Panc1 (cell line): ENCODE measurements around the gene PLA2G2E. TPM values are rescaled to one million over a fixed set of nuclear protein-coding genes. Genes with fewer than 3 reads are reported as not detected.

Experiments used
- ATAC-seq: fragments of 200-7000 bp; cut with Tn5 transposase; 2 replicates; pipeline ENCODE4 v1.9.1; 2020; ENCODE audit warnings: mild to moderate bottlenecking, moderate library complexity
- BruUV-seq: library from RNA; stranded (reverse); fragments of 400-500 nt; replicated peaks from 2 replicates; lab custom pipeline; 2021; lab: Mats Ljungman, UMichigan
- CTCF ChIA-PET: fragments of 300-600 bp; sonication (Branson Sonifier 250); formaldehyde crosslinking; loops from one replicate; lab custom pipeline; 2022; ENCODE audit warnings: antibody characterized with exemption; lab: Charles Lee
- POLR2A ChIA-PET: fragments of 300-600 bp; sonication (Branson Sonifier 250); formaldehyde crosslinking; loops from one replicate; lab custom pipeline; 2022; ENCODE audit warnings: antibody characterized with exemption; lab: Charles Lee
- DNase-seq: peaks from one replicate; pipeline ENCODE4 v3.0.0-alpha.2; 2010; ENCODE audit warnings: low read depth, low spot score
- H3K27ac ChIP-seq: 2 replicates; pipeline ENCODE4 v1.5.1; 2011; ENCODE audit warnings: mild to moderate bottlenecking, low read length, inconsistent platforms
- H3K27me3 ChIP-seq: fragments of 200-500 bp; sonication (Bioruptor generic); 2 replicates; pipeline ENCODE4 v1.6.0; 2014; ENCODE audit warnings: low read length, inconsistent platforms; ENCODE audit not compliant: control insufficient read depth, insufficient read depth
- H3K36me3 ChIP-seq: fragments of 200-500 bp; sonication (Bioruptor generic); 2 replicates; pipeline ENCODE4 v1.5.1; 2014; ENCODE audit warnings: inconsistent platforms, mild to moderate bottlenecking, low read length, moderate library complexity; ENCODE audit not compliant: control insufficient read depth, insufficient read depth
- H3K4me1 ChIP-seq: 2 replicates; pipeline ENCODE4 v1.5.1; 2011; ENCODE audit warnings: inconsistent platforms, mild to moderate bottlenecking, low read length, moderate library complexity; ENCODE audit not compliant: control insufficient read depth, insufficient read depth
- H3K4me3 ChIP-seq, 2 experiments: 2 replicates each; pipeline ENCODE4 v1.5.1; 2011 to 2012; ENCODE audit warnings: low read depth in 2 of 2, low read length in 2 of 2, mild to moderate bottlenecking in 2 of 2, inconsistent platforms in 1 of 2, moderate library complexity in 1 of 2
- H3K9me3 ChIP-seq: fragments of 200-500 bp; sonication (Bioruptor generic); 2 replicates; pipeline ENCODE4 v1.5.1; 2014; ENCODE audit warnings: low read depth, mild to moderate bottlenecking, inconsistent platforms, low read length, moderate library complexity; ENCODE audit not compliant: control insufficient read depth, insufficient read depth
- POLR2AphosphoS5 ChIP-seq: IDR thresholded peaks from 2 replicates; pipeline ENCODE4 v1.6.1; 2012; ENCODE audit warnings: mild to moderate bottlenecking, low read depth, low read length, moderate library complexity
- REST ChIP-seq, 2 experiments: IDR thresholded peaks; 2 replicates each; pipeline ENCODE4 v1.6.1; 2011 to 2012; ENCODE audit warnings: low read depth in 2 of 2, control low read depth in 1 of 2, low read length in 1 of 2, mild to moderate bottlenecking in 1 of 2, moderate library complexity in 1 of 2; ENCODE audit not compliant: insufficient read depth in 1 of 2
- SIN3A ChIP-seq: IDR thresholded peaks from 2 replicates; pipeline ENCODE4 v1.6.1; 2012; ENCODE audit warnings: low read depth, mild to moderate bottlenecking, low read length, moderate library complexity, borderline replicate concordance; ENCODE audit not compliant: insufficient read depth
- TCF7L2 ChIP-seq: IDR thresholded peaks from 2 replicates; pipeline ENCODE4 v1.6.1; 2011; ENCODE audit warnings: mild to moderate bottlenecking, low read depth, low read length, inconsistent platforms
- in situ Hi-C: cut with HindIII; loops from 2 replicates; pipeline ENCODE4 v1.10.0; 2016; ENCODE audit warnings: low sequenced_read_pairs, low pct_unique_long_range_greater_than_20kb
- intact Hi-C: fragments of 100-400 bp; cut with micrococcal nuclease; formaldehyde crosslinking; loops from one replicate; pipeline ENCODE4 v1.10.0; 2022; ENCODE audit not compliant: unreplicated experiment
- total RNA-seq: library from RNA; stranded (reverse); gene quantifications from one replicate; pipeline ENCODE4 v1.2.1, GENCODE V29; 2021; ENCODE audit not compliant: unreplicated experiment
- TF ChIP-seq, protein P1 (sequence below): fragments of 450-650 bp; IDR thresholded peaks from 2 replicates; pipeline ENCODE4 v1.5.1; 2017; ENCODE audit warnings: mild to moderate bottlenecking

Gene PLA2G2E
- total RNA-seq, 1 experiment from 2014 or later: not detected

DNA sequence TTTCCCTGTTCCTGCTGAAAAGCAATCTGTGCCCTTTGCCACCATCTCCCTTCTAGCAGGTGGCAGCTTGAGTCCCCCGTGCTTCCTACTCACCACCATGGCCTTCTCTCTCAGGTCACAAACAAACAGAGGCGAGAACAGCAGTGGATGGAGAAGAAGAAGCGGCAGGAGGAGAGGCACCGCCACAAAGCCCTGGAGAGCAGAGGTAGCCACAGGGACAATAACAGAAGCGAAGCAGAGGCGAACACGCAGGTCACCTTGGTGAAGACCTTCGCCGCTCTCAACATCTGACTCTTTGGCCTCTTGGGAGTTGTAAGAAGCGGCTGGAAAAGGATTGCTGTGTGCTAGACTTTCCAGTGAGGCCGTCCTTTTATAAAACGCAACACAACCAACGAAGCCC, 16.0 kb downstream of the PLA2G2E start:
- POLR2A ChIA-PET: no interaction called here
- H3K9me3 ChIP-seq: no peaks in the 10 kb centered on the region
- intact Hi-C loops: no loop called here
- ATAC-seq (no peak), DNase-seq (no peak)
- CTCF ChIA-PET: interaction anchor here (0.5 kb wide), 1 partner anchor 26 kb away, joined by 3 read pairs; no protein-coding TSS in a partner anchor
- no peak for TF ChIP-seq SIN3A
- no peak overlapping the region for H3K4me3 ChIP-seq
- no TSS peak for BruUV-seq
- H3K36me3 ChIP-seq: peaks cover 24% of the 10 kb centered on the region
- in situ Hi-C loops: no loop called here
- no peak overlapping the region for H3K27ac ChIP-seq
- no peaks in the 10 kb centered on the region for H3K4me1 ChIP-seq
- no peaks in the 10 kb centered on the region for H3K27me3 ChIP-seq

GRCh38 chr1:19903621-19904020, 19.8 kb downstream of the PLA2G2E start:
- DNase-seq (no peak), ATAC-seq (no peak)
- no peaks in the 10 kb centered on the region for H3K4me1 ChIP-seq
- peaks cover 27% of the 10 kb centered on the region for H3K36me3 ChIP-seq
- no peaks in the 10 kb centered on the region for H3K9me3 ChIP-seq
- ChIA-PET POLR2A (no interaction called here), CTCF (no interaction called here)
- intact Hi-C loops (no loop called here), in situ Hi-C loops (no loop called here)
- BruUV-seq: no TSS peak
- no peak overlapping the region for H3K27ac ChIP-seq
- TF ChIP-seq SIN3A: no peak
- TF ChIP-seq REST (IDR thresholded peaks at IDR 0.05; ENCODE audit: insufficient read depth in 1 of 2, low read depth in 2 of 2, low read length in 1 of 2): no peak
- TF ChIP-seq TCF7L2: no peak
- no peak for TF ChIP-seq POLR2AphosphoS5
- TF ChIP-seq, protein P1, sequence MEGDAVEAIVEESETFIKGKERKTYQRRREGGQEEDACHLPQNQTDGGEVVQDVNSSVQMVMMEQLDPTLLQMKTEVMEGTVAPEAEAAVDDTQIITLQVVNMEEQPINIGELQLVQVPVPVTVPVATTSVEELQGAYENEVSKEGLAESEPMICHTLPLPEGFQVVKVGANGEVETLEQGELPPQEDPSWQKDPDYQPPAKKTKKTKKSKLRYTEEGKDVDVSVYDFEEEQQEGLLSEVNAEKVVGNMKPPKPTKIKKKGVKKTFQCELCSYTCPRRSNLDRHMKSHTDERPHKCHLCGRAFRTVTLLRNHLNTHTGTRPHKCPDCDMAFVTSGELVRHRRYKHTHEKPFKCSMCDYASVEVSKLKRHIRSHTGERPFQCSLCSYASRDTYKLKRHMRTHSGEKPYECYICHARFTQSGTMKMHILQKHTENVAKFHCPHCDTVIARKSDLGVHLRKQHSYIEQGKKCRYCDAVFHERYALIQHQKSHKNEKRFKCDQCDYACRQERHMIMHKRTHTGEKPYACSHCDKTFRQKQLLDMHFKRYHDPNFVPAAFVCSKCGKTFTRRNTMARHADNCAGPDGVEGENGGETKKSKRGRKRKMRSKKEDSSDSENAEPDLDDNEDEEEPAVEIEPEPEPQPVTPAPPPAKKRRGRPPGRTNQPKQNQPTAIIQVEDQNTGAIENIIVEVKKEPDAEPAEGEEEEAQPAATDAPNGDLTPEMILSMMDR: no peak
- H3K4me3 ChIP-seq: no peak overlapping the region
- H3K27me3 ChIP-seq: no peaks in the 10 kb centered on the region

GRCh38 chr1:19901653-19902052, 21.8 kb downstream of the PLA2G2E start:
- ATAC-seq (no peak), DNase-seq (no peak)
- no peaks in the 10 kb centered on the region for H3K27me3 ChIP-seq
- H3K4me3 ChIP-seq: no peak overlapping the region
- H3K9me3 ChIP-seq: no peaks in the 10 kb centered on the region
- CTCF ChIA-PET: no interaction called here
- POLR2A ChIA-PET: no interaction called here
- H3K4me1 ChIP-seq: no peaks in the 10 kb centered on the region
- H3K27ac ChIP-seq: no peak overlapping the region
- in situ Hi-C loops (no loop called here), intact Hi-C loops (no loop called here)
- TF ChIP-seq TCF7L2 (no peak), POLR2AphosphoS5 (no peak), SIN3A (no peak), REST (IDR thresholded peaks at IDR 0.05; ENCODE audit: insufficient read depth in 1 of 2, low read depth in 2 of 2, low read length in 1 of 2) (no peak)
- TF ChIP-seq, protein P1: no peak
- BruUV-seq: no TSS peak
- H3K36me3 ChIP-seq: peaks cover 20% of the 10 kb centered on the region
